Right cardiac atrium (tissue), 5 donors: ENCODE data around the gene BTG2. TPM values are rescaled to one million over a fixed set of nuclear protein-coding genes. Genes with fewer than 3 reads are reported as not detected.
"Not testable (repeated sequence)": the region's sequence is repeated elsewhere in the genome, so short reads cannot be mapped to it uniquely, and the experiment has no call there.

Experiments
- ATAC-seq, 2 donors: fragments of 200-7000 bp; cut with Tn5 transposase; one replicate each; pipeline versions ENCODE4 v1.8.0 to v1.9.1; 2020; ENCODE audit warnings: moderate library complexity in 2 of 2, mild to moderate bottlenecking in 1 of 2
- DNase-seq, 3 donors: peaks; one replicate each; pipeline ENCODE4 v3.0.0-alpha.2; 2020
- H3K27ac ChIP-seq: one replicate; pipeline ENCODE4 v1.5.1; 2013; ENCODE audit warnings: mild to moderate bottlenecking, low read length, control low read depth, moderate library complexity
- H3K27me3 ChIP-seq: one replicate; pipeline ENCODE4 v1.6.1; 2013; ENCODE audit not compliant: control insufficient read depth, insufficient read depth
- H3K4me1 ChIP-seq: one replicate; pipeline ENCODE4 v1.6.1; 2013; ENCODE audit warnings: low read length; ENCODE audit not compliant: control insufficient read depth, insufficient read depth
- H3K4me3 ChIP-seq: one replicate; pipeline ENCODE4 v1.5.1; 2013; ENCODE audit warnings: low read length, control low read depth
- H3K9me3 ChIP-seq: one replicate; pipeline ENCODE4 v1.6.1; 2013; ENCODE audit warnings: low read length; ENCODE audit not compliant: control insufficient read depth
- WGBS: extraction: QIAGEN DNeasy Blood & Tissue Kit; methylation state at CpG from one replicate; pipeline ENCODE4 v1.1.7; 2013; 5-methylcytosine and 5-hydroxymethylcytosine counted together
- intact Hi-C, 4 donors: fragments of 100-400 bp; cut with DNase I; formaldehyde crosslinking; loops; one replicate each; pipeline versions ENCODE4 v1.11.0 to v1.14.0; 2022 to 2023
- long read RNA-seq, 4 donors: library from polyadenylated mRNA; unstranded; transcript quantifications; one replicate each; pipeline ENCODE4 v2.0.0, GENCODE V29; 2020 to 2021
- polyA plus RNA-seq: library from polyadenylated mRNA; stranded (reverse); fragments of 200-250 nt; gene quantifications from one replicate; pipeline ENCODE4 v1.2.3, GENCODE V29; 2013
- total RNA-seq, 4 donors: library from RNA; stranded (reverse); fragmentation: NEBNext Ultra II Directional; extraction: Animal tissue kit (Norgen Biotek cat#: 25700); gene quantifications; one replicate each; pipeline ENCODE4 v1.2.1, GENCODE V29; 2021
- donor health status: healthy with polysubstance abuse.
- donor health status: DM: no; HTN: yes; CAD: no.
- donor health status: DM: no; HTN: no; CAD: no.
- donor health status: DM: no; HTN: yes; CAD: no; lungs with severe emphysema.
- donor health status: DM: yes; HTN: yes; CAD: no.

Gene BTG2
- total RNA-seq: 100 to 1,000 TPM in 2 of 4 donors, 10 to 100 TPM in 2; 68.1 to 361 (median 105) TPM
- 333 TPM for polyA plus RNA-seq
- long read RNA-seq, donor 1, transcript BTG2-201 (2 exons, 2,712 nt): major isoform, 65 of 86 reads
- long read RNA-seq, donor 1, partial matches to known transcripts: 21 of 86 reads
- long read RNA-seq, donor 1, other reads (novel, unspliced or antisense): 0 of 86 reads
- long read RNA-seq, donor 2, transcript BTG2-201 (2 exons, 2,712 nt): major isoform, 60 of 73 reads
- long read RNA-seq, donor 2, partial matches to known transcripts: 13 of 73 reads
- long read RNA-seq, donor 2, other reads (novel, unspliced or antisense): 0 of 73 reads
- long read RNA-seq, donor 3, transcript BTG2-201 (2 exons, 2,712 nt): major isoform, 599 of 780 reads
- long read RNA-seq, donor 3, partial matches to known transcripts: 0 of 780 reads
- long read RNA-seq, donor 3, other reads (novel, unspliced or antisense): 181 of 780 reads
- long read RNA-seq, donor 4, transcript BTG2-201 (2 exons, 2,712 nt): major isoform, 28 of 36 reads
- long read RNA-seq, donor 4, partial matches to known transcripts: 8 of 36 reads
- long read RNA-seq, donor 4, other reads (novel, unspliced or antisense): 0 of 36 reads

GRCh38 chr1:203304919-203305808 is at the start of gene BTG2:
BTG2 (plus strand) TSS chr1:203305519; CDS start chr1:203305607, 88 bp downstream.
- Histone ChIP-seq H3K9me3 (no peaks in the 10 kb centered on the region), H3K4me1 (peaks cover 6% of the 10 kb centered on the region), H3K4me3 (peak within 1 kb of the TSS; percentile 87), H3K27me3 (no peaks in the 10 kb centered on the region), H3K27ac (peak within 1 kb of the TSS; percentile 97)
- ATAC-seq (peak; percentile 91 to 93), DNase-seq (peak; percentile 96 to 98 (median 98))
- WGBS: 3% methylated on average over 78 of the region's 79 CpGs
- intact Hi-C loops: loop anchor here in 2 of 4 donors (5.0 kb wide), 1 partner anchor 33 kb away; no protein-coding TSS in a partner anchor

- H3K9me3 ChIP-seq, H3K4me1 ChIP-seq, H3K27me3 ChIP-seq, H3K27ac ChIP-seq, DNase-seq, ATAC-seq, H3K4me3 ChIP-seq, intact Hi-C loops: not testable (repeated sequence)
- WGBS: 87% methylated on average over 9 of the region's 9 CpGs
Measured at GRCh38 chr1:203256636-203257035, 48.7 kb upstream of the BTG2 start.

GRCh38 chr1:203263496-203263895 is 41.8 kb upstream of the BTG2 start:
- intact Hi-C loops: loop anchor here in 2 of 4 donors (10.0 kb wide), 2 partner anchors 219 to 221 kb away; no protein-coding TSS in a partner anchor

GRCh38 chr1:203264052-203264501 is 41.2 kb upstream of the BTG2 start:
- DNase-seq: no peak
- intact Hi-C loops: loop anchor here in 2 of 4 donors (10.0 kb wide), 2 partner anchors 219 to 221 kb away; no protein-coding TSS in a partner anchor
- H3K27me3 ChIP-seq: no peaks in the 10 kb centered on the region
- whole genome bisulfite sequencing: 64% methylated on average over 6 of the region's 6 CpGs
- ATAC-seq: no peak
- no peaks in the 10 kb centered on the region for H3K4me1 ChIP-seq
- no peaks in the 10 kb centered on the region for H3K9me3 ChIP-seq
- H3K27ac ChIP-seq: no peak overlapping the region
- H3K4me3 ChIP-seq: no peak overlapping the region

More at GRCh38 chr1:203263496-203263895, 41.8 kb upstream of the BTG2 start:
- H3K9me3 ChIP-seq: no peaks in the 10 kb centered on the region
- WGBS: 69% methylated on average over 10 of the region's 10 CpGs
- DNase-seq (no peak), ATAC-seq (no peak)
- H3K4me1 ChIP-seq: no peaks in the 10 kb centered on the region
- no peaks in the 10 kb centered on the region for H3K27me3 ChIP-seq
- no peak overlapping the region for H3K4me3 ChIP-seq
- no peak overlapping the region for H3K27ac ChIP-seq

GRCh38 chr1:203265541-203265940 is 39.8 kb upstream of the BTG2 start:
- Histone ChIP-seq H3K9me3 (no peaks in the 10 kb centered on the region), H3K27ac (no peak overlapping the region), H3K4me1 (no peaks in the 10 kb centered on the region), H3K4me3 (no peak overlapping the region), H3K27me3 (no peaks in the 10 kb centered on the region)
- ATAC-seq (no peak), DNase-seq (no peak)
- 60% methylated on average over 4 of the region's 4 CpGs for WGBS
- intact Hi-C loops: loop anchor here in 2 of 4 donors (10.0 kb wide), 2 partner anchors 219 to 221 kb away; no protein-coding TSS in a partner anchor

- not testable (repeated sequence) for ATAC-seq, H3K4me3 ChIP-seq, H3K27me3 ChIP-seq, H3K9me3 ChIP-seq, H3K4me1 ChIP-seq, H3K27ac ChIP-seq, DNase-seq
- intact Hi-C loops: loop anchor here in 2 of 4 donors (10.0 kb wide), 2 partner anchors 219 to 221 kb away; no protein-coding TSS in a partner anchor
- WGBS: 68% methylated on average over 5 of the region's 5 CpGs
Measured at GRCh38 chr1:203266140-203266539, 39.2 kb upstream of the BTG2 start.

GRCh38 chr1:203267347-203267846 is 37.9 kb upstream of the BTG2 start:
- H3K9me3 ChIP-seq: no peaks in the 10 kb centered on the region
- peak overlapping the region; percentile 93 for H3K27ac ChIP-seq
- peak; percentile 73 for ATAC-seq
- H3K4me3 ChIP-seq: peak overlapping the region; percentile 78
- peak; percentile 87 to 94 (median 93) for DNase-seq
- H3K27me3 ChIP-seq: no peaks in the 10 kb centered on the region
- intact Hi-C loops: loop anchor here in 2 of 4 donors (10.0 kb wide), 2 partner anchors 217 to 223 kb away; no protein-coding TSS in a partner anchor
- H3K4me1 ChIP-seq: no peaks in the 10 kb centered on the region
- under 1% methylated on average over 20 of the region's 20 CpGs for WGBS

- H3K4me3 ChIP-seq: peak overlapping the region; percentile 78
- intact Hi-C loops: loop anchor here in 2 of 4 donors (10.0 kb wide), 2 partner anchors 217 to 223 kb away; no protein-coding TSS in a partner anchor
- H3K9me3 ChIP-seq: no peaks in the 10 kb centered on the region
- H3K27ac ChIP-seq: peak overlapping the region; percentile 93
- 55% methylated on average over 15 of the region's 15 CpGs for WGBS
- ATAC-seq: no peak
- no peaks in the 10 kb centered on the region for H3K4me1 ChIP-seq
- no peak for DNase-seq
- H3K27me3 ChIP-seq: no peaks in the 10 kb centered on the region
Measured at GRCh38 chr1:203267912-203268311, 37.4 kb upstream of the BTG2 start.

- no peaks in the 10 kb centered on the region for H3K4me1 ChIP-seq
- intact Hi-C loops: loop anchor here in 2 of 4 donors (10.0 kb wide), 2 partner anchors 216 to 224 kb away; no protein-coding TSS in a partner anchor
- 33% methylated on average over 5 of the region's 5 CpGs for WGBS
- no peak for DNase-seq
- no peak for ATAC-seq
- no peak overlapping the region for H3K4me3 ChIP-seq
- no peaks in the 10 kb centered on the region for H3K9me3 ChIP-seq
- peak overlapping the region; percentile 25 for H3K27ac ChIP-seq
- no peaks in the 10 kb centered on the region for H3K27me3 ChIP-seq
Measured at GRCh38 chr1:203268901-203269653, 36.2 kb upstream of the BTG2 start.
